ENCODE data around the gene IRF7. TPM values are rescaled to one million over a fixed set of nuclear protein-coding genes. Genes with fewer than 3 reads are reported as not detected.

IRF7 gene
- total RNA-seq, 4 donors from 2014 or later: 11.3 to 39.6 (median 14.2) TPM

GRCh38 chr11:569158-569885 is 46.4 kb downstream of the IRF7 start:
- H3K36me3 ChIP-seq: no peaks in the 10 kb centered on the region
- DNase-seq (ENCODE audit: extremely low spot score): no peak
- intact Hi-C loops (cut with DNase I): no loop called here

DNA sequence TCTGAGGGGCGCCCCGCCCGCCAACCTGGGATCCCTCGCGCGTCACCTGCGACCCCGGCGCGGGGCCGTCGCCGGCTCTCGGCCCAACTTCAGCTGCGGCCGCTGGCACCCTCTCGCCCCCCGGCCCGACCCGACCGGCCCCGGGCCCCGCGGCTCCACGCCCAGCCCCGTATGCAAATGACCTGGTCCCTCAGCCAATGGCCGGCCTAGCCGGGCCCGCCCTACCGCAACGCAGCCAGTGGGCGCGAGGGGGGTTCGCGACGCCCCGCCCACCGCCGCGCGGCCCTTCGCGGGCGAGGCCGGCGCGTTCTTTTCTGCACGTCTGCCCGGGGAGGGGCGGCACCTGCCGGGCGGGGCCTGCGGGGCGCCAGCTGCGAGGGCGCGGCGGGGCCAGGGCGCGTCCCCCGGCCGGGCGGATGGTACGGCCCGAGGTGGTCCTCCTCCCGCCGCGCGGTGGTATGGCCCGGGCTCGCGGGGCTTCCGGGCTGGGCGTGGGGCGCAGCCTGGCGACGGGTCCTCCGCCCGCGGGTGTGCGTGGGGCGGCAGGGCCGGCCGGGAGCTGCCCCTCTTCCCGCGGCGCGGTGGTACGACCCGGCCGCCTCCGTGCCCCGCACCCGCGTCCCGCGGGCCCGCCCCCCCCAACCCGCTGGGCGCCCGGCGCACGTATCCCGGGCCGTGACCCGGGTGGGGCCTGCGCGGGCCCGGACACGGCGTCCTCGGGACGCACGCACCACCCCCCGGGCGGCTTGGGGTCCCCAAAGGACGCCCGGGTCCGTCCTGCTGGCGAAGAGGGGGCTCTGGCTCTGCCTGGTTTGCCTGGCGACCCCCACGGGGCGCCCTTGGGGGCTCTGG is 47.2 kb downstream of the IRF7 start:
- Histone ChIP-seq H3K27ac (replicated peaks in 1 of 4) (peak overlapping the region; percentile 87 to 94 (median 92)), H3K9me3 (no peaks in the 10 kb centered on the region), H3K27me3 (no peaks in the 10 kb centered on the region), H3K36me3 (no peaks in the 10 kb centered on the region), H3K4me3 (peak overlapping the region; percentile 67 to 90 (median 78)), H3K4me1 (peaks cover 11 to 23% (median 22%) of the 10 kb centered on the region in 4 donors)
- intact Hi-C loops (cut with DNase I): no loop called here
- WGBS: 0% methylated on average over 5 of the region's 123 CpGs
- DNase-seq (ENCODE audit: extremely low spot score): peak; percentile 96
- TF ChIP-seq POLR2A (IDR thresholded peaks at IDR 0.05; ENCODE audit: low read depth): peak; percentile 23
- TF ChIP-seq POLR2AphosphoS5 (IDR thresholded peaks at IDR 0.05): peak; percentile 66 to 79
- TF ChIP-seq EP300 (IDR thresholded peaks at IDR 0.05): no peak

More at GRCh38 chr11:569158-569885, 46.4 kb downstream of the IRF7 start:
- H3K27ac ChIP-seq (replicated peaks in 1 of 4): peak overlapping the region; percentile 87 to 94 (median 92)
- H3K4me3 ChIP-seq: peak overlapping the region; percentile 67 to 90 (median 78)
- TF ChIP-seq POLR2A (IDR thresholded peaks at IDR 0.05; ENCODE audit: low read depth) (no peak), POLR2AphosphoS5 (IDR thresholded peaks at IDR 0.05) (no peak), EP300 (IDR thresholded peaks at IDR 0.05) (no peak)
- TF ChIP-seq, protein P1, sequence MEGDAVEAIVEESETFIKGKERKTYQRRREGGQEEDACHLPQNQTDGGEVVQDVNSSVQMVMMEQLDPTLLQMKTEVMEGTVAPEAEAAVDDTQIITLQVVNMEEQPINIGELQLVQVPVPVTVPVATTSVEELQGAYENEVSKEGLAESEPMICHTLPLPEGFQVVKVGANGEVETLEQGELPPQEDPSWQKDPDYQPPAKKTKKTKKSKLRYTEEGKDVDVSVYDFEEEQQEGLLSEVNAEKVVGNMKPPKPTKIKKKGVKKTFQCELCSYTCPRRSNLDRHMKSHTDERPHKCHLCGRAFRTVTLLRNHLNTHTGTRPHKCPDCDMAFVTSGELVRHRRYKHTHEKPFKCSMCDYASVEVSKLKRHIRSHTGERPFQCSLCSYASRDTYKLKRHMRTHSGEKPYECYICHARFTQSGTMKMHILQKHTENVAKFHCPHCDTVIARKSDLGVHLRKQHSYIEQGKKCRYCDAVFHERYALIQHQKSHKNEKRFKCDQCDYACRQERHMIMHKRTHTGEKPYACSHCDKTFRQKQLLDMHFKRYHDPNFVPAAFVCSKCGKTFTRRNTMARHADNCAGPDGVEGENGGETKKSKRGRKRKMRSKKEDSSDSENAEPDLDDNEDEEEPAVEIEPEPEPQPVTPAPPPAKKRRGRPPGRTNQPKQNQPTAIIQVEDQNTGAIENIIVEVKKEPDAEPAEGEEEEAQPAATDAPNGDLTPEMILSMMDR (IDR thresholded peaks at IDR 0.05): no peak
- no peaks in the 10 kb centered on the region for H3K27me3 ChIP-seq
- H3K9me3 ChIP-seq: no peaks in the 10 kb centered on the region
- H3K4me1 ChIP-seq: peaks cover 11 to 26% (median 25%) of the 10 kb centered on the region in 4 donors
- WGBS: 71% methylated on average over 18 of the region's 36 CpGs

- intact Hi-C loops (cut with DNase I): no loop called here
Observed at GRCh38 chr11:567629-568292, 48.0 kb downstream of the IRF7 start.

DNA sequence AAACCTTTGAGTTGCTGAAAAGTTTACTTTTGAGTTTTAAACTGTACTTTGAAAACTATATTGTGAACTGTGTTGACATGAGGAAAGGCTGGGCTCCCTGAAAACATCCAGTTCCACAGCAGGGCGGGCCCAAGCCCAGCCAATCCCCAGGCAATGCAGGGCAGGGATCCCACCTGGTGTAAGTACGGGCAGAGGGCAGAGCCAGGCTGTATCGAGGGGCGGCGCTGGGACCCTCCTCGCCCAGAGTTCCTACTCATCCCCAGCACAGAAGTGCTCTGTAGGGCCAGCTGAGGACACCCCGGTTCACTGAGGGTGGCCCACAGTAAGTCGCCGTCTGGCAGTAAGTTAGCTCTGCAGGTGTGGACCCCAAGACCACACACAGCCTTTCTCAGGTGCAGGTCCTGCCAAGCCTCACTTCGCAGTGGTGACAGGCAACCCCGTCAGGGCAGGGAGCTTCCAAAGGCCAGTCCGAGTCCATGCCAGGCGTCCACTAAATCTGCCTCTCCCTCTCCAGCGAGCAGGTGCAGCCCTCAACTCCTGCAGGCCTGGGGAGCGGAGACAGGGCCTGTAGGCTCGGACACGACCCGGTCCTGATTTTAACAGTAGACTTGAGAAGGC is 48.6 kb downstream of the IRF7 start:
- Histone ChIP-seq H3K9me3 (no peaks in the 10 kb centered on the region), H3K4me1 (peaks cover 11 to 23% (median 22%) of the 10 kb centered on the region in 4 donors), H3K4me3 (peak overlapping the region; percentile 67 to 90 (median 78)), H3K36me3 (no peaks in the 10 kb centered on the region), H3K27me3 (no peaks in the 10 kb centered on the region), H3K27ac (replicated peaks in 1 of 4) (peak overlapping the region; percentile 87 to 94 (median 90))
- intact Hi-C loops (cut with DNase I): no loop called here
- WGBS: 87% methylated on average over 8 of the region's 18 CpGs
- no peak for TF ChIP-seq EP300 (IDR thresholded peaks at IDR 0.05)
- no peak for DNase-seq (ENCODE audit: extremely low spot score)

More at GRCh38 chr11:567629-568292, 48.0 kb downstream of the IRF7 start:
- Histone ChIP-seq H3K4me3 (peak overlapping the region; percentile 67 to 90 (median 78)), H3K36me3 (no peaks in the 10 kb centered on the region), H3K27ac (replicated peaks in 1 of 4) (peak overlapping the region; percentile 87 to 94 (median 90)), H3K27me3 (no peaks in the 10 kb centered on the region), H3K9me3 (no peaks in the 10 kb centered on the region), H3K4me1 (peaks cover 11 to 23% (median 22%) of the 10 kb centered on the region in 4 donors)
- WGBS: 59% methylated on average over 9 of the region's 41 CpGs
- DNase-seq (ENCODE audit: extremely low spot score): no peak
- TF ChIP-seq POLR2A (IDR thresholded peaks at IDR 0.05; ENCODE audit: low read depth) (no peak), POLR2AphosphoS5 (IDR thresholded peaks at IDR 0.05) (no peak)

GRCh38 chr11:565921-566509 is 49.7 kb downstream of the IRF7 start:
- no peak overlapping the region for H3K4me3 ChIP-seq
- no peaks in the 10 kb centered on the region for H3K27me3 ChIP-seq
- no peak for TF ChIP-seq EP300 (IDR thresholded peaks at IDR 0.05)
- TF ChIP-seq POLR2AphosphoS5 (IDR thresholded peaks at IDR 0.05): no peak
- TF ChIP-seq, protein P1 (IDR thresholded peaks at IDR 0.05): no peak
- TF ChIP-seq POLR2A (IDR thresholded peaks at IDR 0.05; ENCODE audit: low read depth): no peak
- no peak for DNase-seq (ENCODE audit: extremely low spot score)
- no peak overlapping the region for H3K27ac ChIP-seq (replicated peaks in 1 of 4)
- no peaks in the 10 kb centered on the region for H3K36me3 ChIP-seq
- no peaks in the 10 kb centered on the region for H3K9me3 ChIP-seq
- 68% methylated on average over 6 of the region's 12 CpGs for WGBS
- intact Hi-C loops (cut with DNase I): no loop called here
- H3K4me1 ChIP-seq: peaks cover 19 to 34% (median 32%) of the 10 kb centered on the region in 4 donors

Measured in esophagus muscularis mucosa (tissue), 4 donors.